Measurements from ENCODE around the gene GRIK5. TPM values are rescaled to one million over a fixed set of nuclear protein-coding genes. Genes with fewer than 3 reads are reported as not detected.

Gene GRIK5
- total RNA-seq, 1 experiment from 2014 or later: 0.96 TPM

GRCh38 chr19:41990615-41991014 is 79.4 kb downstream of the GRIK5 start:
- BruUV-seq (replicated peaks): no TSS peak
- CTCF ChIA-PET: no interaction called here

GRCh38 chr19:41990028-41990427 is 80.0 kb downstream of the GRIK5 start:
- CTCF ChIA-PET: no interaction called here

More at GRCh38 chr19:41990615-41991014, 79.4 kb downstream of the GRIK5 start:
- Histone ChIP-seq H3K79me2 (ENCODE audit: low read depth) (no peaks in the 10 kb centered on the region), H3K27me3 (ENCODE audit: insufficient read depth, low read depth) (peaks cover 77% of the 10 kb centered on the region), H3K4me1 (replicated peaks; ENCODE audit: insufficient read depth) (no peaks in the 10 kb centered on the region), H3K27ac (no peak overlapping the region), H4K20me1 (ENCODE audit: insufficient read depth) (no peaks in the 10 kb centered on the region), H3K4me2 (no peak overlapping the region), H2AFZ (no peak overlapping the region), H3K9me3 (ENCODE audit: insufficient read depth, low read depth) (no peaks in the 10 kb centered on the region), H3K4me3 (no peak overlapping the region), H3K36me3 (ENCODE audit: low read depth) (no peaks in the 10 kb centered on the region), H3F3A (ENCODE audit: insufficient read depth, low read depth) (0 out of 2 replicates have a peak, but pooled peaks cover 3% of the 10 kb centered on the region), H3K9me2 (ENCODE audit: insufficient read depth) (no peaks in the 10 kb centered on the region)
- no peak for DNase-seq
- POLR2A ChIA-PET (ENCODE audit: unreplicated experiment): no interaction called here
- intact Hi-C loops (cut with micrococcal nuclease; ENCODE audit: unreplicated experiment): loop anchor here (10.0 kb wide), 1 partner anchor 104 kb away; no protein-coding TSS in a partner anchor
- TF ChIP-seq EZH2 (IDR thresholded peaks at IDR 0.05; ENCODE audit: low read depth) (no peak), CTCF (conservative IDR thresholded peaks at IDR 0.05) (no peak)

GRCh38 chr19:41988947-41989346 is 81.1 kb downstream of the GRIK5 start:
- CTCF ChIA-PET: interaction anchor here (0.7 kb wide), 1 partner anchor 177 kb away, joined by 8 read pairs; no protein-coding TSS in a partner anchor
- Histone ChIP-seq H4K20me1 (ENCODE audit: insufficient read depth) (no peaks in the 10 kb centered on the region), H3K9me2 (ENCODE audit: insufficient read depth) (no peaks in the 10 kb centered on the region), H3K4me3 (no peak overlapping the region), H3K27me3 (ENCODE audit: insufficient read depth, low read depth) (peaks cover 62% of the 10 kb centered on the region), H3K4me1 (replicated peaks; ENCODE audit: insufficient read depth) (no peaks in the 10 kb centered on the region), H3K27ac (no peak overlapping the region), H3K9me3 (ENCODE audit: insufficient read depth, low read depth) (no peaks in the 10 kb centered on the region), H3K4me2 (no peak overlapping the region), H3K79me2 (ENCODE audit: low read depth) (no peaks in the 10 kb centered on the region), H2AFZ (no peak overlapping the region), H3K36me3 (ENCODE audit: low read depth) (no peaks in the 10 kb centered on the region), H3F3A (ENCODE audit: insufficient read depth, low read depth) (0 out of 2 replicates have a peak, but pooled peaks cover 3% of the 10 kb centered on the region)
- DNase-seq: no peak
- no TSS peak for BruUV-seq (replicated peaks)
- TF ChIP-seq EZH2 (IDR thresholded peaks at IDR 0.05; ENCODE audit: low read depth) (no peak), CTCF (conservative IDR thresholded peaks at IDR 0.05) (no peak)
- POLR2A ChIA-PET (ENCODE audit: unreplicated experiment): no interaction called here
- intact Hi-C loops (cut with micrococcal nuclease; ENCODE audit: unreplicated experiment): no loop called here

More at GRCh38 chr19:41990028-41990427, 80.0 kb downstream of the GRIK5 start:
- POLR2A ChIA-PET (ENCODE audit: unreplicated experiment): no interaction called here
- Histone ChIP-seq H3K9me3 (ENCODE audit: insufficient read depth, low read depth) (no peaks in the 10 kb centered on the region), H3F3A (ENCODE audit: insufficient read depth, low read depth) (0 out of 2 replicates have a peak, but pooled peaks cover 3% of the 10 kb centered on the region), H3K4me3 (no peak overlapping the region), H3K79me2 (ENCODE audit: low read depth) (no peaks in the 10 kb centered on the region), H3K27me3 (ENCODE audit: insufficient read depth, low read depth) (peaks cover 71% of the 10 kb centered on the region), H3K27ac (no peak overlapping the region), H3K9me2 (ENCODE audit: insufficient read depth) (no peaks in the 10 kb centered on the region), H4K20me1 (ENCODE audit: insufficient read depth) (no peaks in the 10 kb centered on the region), H2AFZ (no peak overlapping the region), H3K36me3 (ENCODE audit: low read depth) (no peaks in the 10 kb centered on the region), H3K4me1 (replicated peaks; ENCODE audit: insufficient read depth) (no peaks in the 10 kb centered on the region), H3K4me2 (no peak overlapping the region)
- no peak for DNase-seq
- TF ChIP-seq CTCF (conservative IDR thresholded peaks at IDR 0.05) (no peak), EZH2 (IDR thresholded peaks at IDR 0.05; ENCODE audit: low read depth) (no peak)
- BruUV-seq (replicated peaks): no TSS peak
- intact Hi-C loops (cut with micrococcal nuclease; ENCODE audit: unreplicated experiment): loop anchor here (10.0 kb wide), 1 partner anchor 105 kb away; no protein-coding TSS in a partner anchor

Measured in PC-9 (cell line).